ENCODE data around the gene NOD2. TPM values are rescaled to one million over a fixed set of nuclear protein-coding genes. Genes with fewer than 3 reads are reported as not detected.

NOD2 gene
- total RNA-seq, 1 experiment from 2014 or later = 0.17 TPM

DNA sequence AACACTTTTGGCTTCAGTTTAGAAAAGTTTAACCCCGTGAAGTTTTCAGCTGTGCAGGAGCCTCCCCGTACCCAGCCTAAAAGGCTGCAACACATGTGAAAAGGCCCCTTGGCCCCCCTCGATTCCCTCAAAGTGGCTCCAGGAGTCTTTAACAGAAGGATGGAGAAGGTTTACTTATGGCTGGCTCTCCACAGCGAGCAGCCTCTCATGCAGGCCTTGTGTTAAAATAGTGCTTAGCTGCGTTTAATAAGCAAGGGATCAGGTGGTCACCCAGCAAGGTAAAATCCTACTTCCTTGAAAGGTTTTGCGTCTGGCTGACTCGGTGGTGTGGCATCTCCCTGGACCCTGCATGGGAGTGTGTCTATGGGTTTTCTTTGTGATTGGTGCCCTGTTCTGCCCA lies 40.1 kb downstream of the NOD2 start:
- Histone ChIP-seq H3K14ac (ENCODE audit: insufficient read depth, low read length) (0 out of 2 replicates have a peak overlapping the region, but pooled peaks have one; percentile 35), H4K5ac (ENCODE audit: insufficient read length, low read depth, low read length) (no peak overlapping the region), H2BK12ac (ENCODE audit: insufficient read length, low read depth, low read length) (no peak overlapping the region), H4K8ac (replicated peaks; ENCODE audit: insufficient read length, low read depth, low read length) (no peak overlapping the region), H3K23me2 (ENCODE audit: insufficient read length, low read depth, low read length, poor library complexity, severe bottlenecking) (no peaks in the 10 kb centered on the region), H3K18ac (ENCODE audit: insufficient read length, low read depth, low read length) (no peak overlapping the region), H3T11ph (ENCODE audit: low read length) (no peak overlapping the region), H2AK5ac (ENCODE audit: insufficient read length, low read length) (no peak overlapping the region), H3K4ac (ENCODE audit: low read depth, low read length) (no peak overlapping the region), H3K4me1 (ENCODE audit: insufficient read depth, low read length) (no peaks in the 10 kb centered on the region), H2BK5ac (ENCODE audit: insufficient read length, low read length) (no peak overlapping the region), H2BK20ac (ENCODE audit: low read depth, low read length, poor library complexity, severe bottlenecking) (no peak overlapping the region), H3K27me3 (ENCODE audit: insufficient read depth, low read length) (no peaks in the 10 kb centered on the region), H2AFZ (ENCODE audit: low read length) (no peak overlapping the region), H3K56ac (ENCODE audit: insufficient read length, low read depth, low read length) (no peak overlapping the region), H3K23ac (ENCODE audit: insufficient read length, low read depth, low read length) (no peak overlapping the region), H2BK120ac (ENCODE audit: low read depth, low read length, poor library complexity, severe bottlenecking) (no peak overlapping the region), H3K27ac (ENCODE audit: insufficient read length, low read depth, low read length) (no peak overlapping the region), H3K9me3 (ENCODE audit: control insufficient read depth, low read depth, low read length) (no peaks in the 10 kb centered on the region), H3K9ac (ENCODE audit: extremely low read depth, insufficient read length, low read length) (no peak overlapping the region), H3K4me2 (ENCODE audit: insufficient read depth, insufficient read length, low read length) (no peak overlapping the region), H2BK15ac (ENCODE audit: low read depth, low read length) (no peak overlapping the region), H3K79me1 (ENCODE audit: insufficient read depth, low read depth, low read length, poor library complexity, severe bottlenecking) (no peaks in the 10 kb centered on the region), H4K20me1 (ENCODE audit: control insufficient read depth, insufficient read depth, insufficient read length) (no peaks in the 10 kb centered on the region), H4K91ac (ENCODE audit: insufficient read length, low read depth, low read length) (no peak overlapping the region), H3K79me2 (ENCODE audit: insufficient read depth, low read length) (no peaks in the 10 kb centered on the region)
- Mint-ChIP-seq H3K4me3 (no peak overlapping the region), H3K27me3 (ENCODE audit: low read depth) (peaks cover 19% of the 10 kb centered on the region), H3K27ac (peak overlapping the region in 1 of 3 experiments; percentile 31; a peak in 1 of 7 replicates), H3K4me1 (no peaks in the 10 kb centered on the region; a peak in 1 of 4 replicates), H3K9me3 (peaks cover 0 to 2% of the 10 kb centered on the region in 2 experiments; a peak in 1 of 5 replicates), H3K36me3 (ENCODE audit: insufficient read depth in 1 of 3, low read depth in 3 of 3) (no peaks in the 10 kb centered on the region)
- no peak for TF ChIP-seq CTCF (conservative IDR thresholded peaks at IDR 0.05)
- WGBS (ENCODE audit: extremely low coverage, insufficient read length, low lambda C conversion rate) = no CpG with 5 or more reads among the region's 7 CpGs
- no peak for DNase-seq

All from H9 (cell line).